ENCODE measurements around the gene PPM1L. TPM values are rescaled to one million over a fixed set of nuclear protein-coding genes. Genes with fewer than 3 reads are reported as not detected.

The PPM1L gene
- total RNA-seq, 2 experiments from 2014 or later: 2.0 TPM

DNA sequence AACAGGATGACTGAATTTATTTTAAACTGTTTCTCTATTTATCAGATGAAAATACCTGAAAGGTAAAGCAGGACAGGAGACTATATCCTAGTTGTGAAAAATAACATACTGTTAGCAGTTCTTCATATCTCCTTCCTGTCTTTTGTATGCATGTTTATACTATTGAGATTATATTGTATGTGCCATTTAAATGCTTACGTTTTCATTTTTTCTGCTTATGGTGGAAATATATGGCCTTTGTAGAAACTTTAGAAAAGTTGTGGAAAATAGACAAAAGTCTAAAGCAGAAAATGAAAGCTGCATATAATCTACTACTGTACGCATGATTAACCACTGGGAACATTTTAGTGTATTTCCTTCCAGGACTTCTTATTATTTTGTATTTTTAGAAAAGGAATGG is 2.1 kb upstream of the PPM1L start:
- Mint-ChIP-seq H3K27ac (peak overlapping the region; percentile 94), H3K36me3 (no peaks in the 10 kb centered on the region), H3K4me1 (peaks cover 23% of the 10 kb centered on the region), H3K9me3 (no peaks in the 10 kb centered on the region), H3K4me3 (peak overlapping the region; percentile 92), H3K27me3 (peaks cover 22% of the 10 kb centered on the region)
- no peak for DNase-seq

DNA sequence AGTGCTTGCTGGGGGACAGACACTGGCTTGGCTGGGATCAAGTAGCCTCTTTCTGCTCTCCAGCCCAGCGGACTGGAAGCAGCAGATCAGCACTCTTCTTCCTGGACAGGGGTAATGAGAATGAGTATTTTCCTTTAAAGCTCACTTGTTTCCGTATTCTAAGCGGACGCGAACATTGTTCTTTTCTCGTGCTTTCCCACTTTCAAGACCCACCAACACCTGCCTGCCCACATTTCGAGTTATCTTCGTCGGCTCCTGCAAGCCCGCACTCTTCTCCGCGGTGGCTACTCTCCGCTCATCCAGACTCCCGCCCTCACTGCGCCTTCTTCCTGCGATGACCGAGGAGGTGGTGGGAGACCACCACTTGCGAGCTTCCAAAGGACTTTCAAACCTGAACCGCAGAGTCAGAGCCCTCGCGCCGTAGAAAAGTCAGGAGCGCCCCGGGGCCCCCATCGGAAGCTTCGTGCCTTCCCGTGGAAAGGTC is 1.6 kb upstream of the PPM1L start:
- Mint-ChIP-seq H3K4me1 (peaks cover 23% of the 10 kb centered on the region), H3K27me3 (peaks cover 27% of the 10 kb centered on the region), H3K27ac (peak overlapping the region; percentile 94), H3K9me3 (no peaks in the 10 kb centered on the region), H3K36me3 (no peaks in the 10 kb centered on the region), H3K4me3 (peak overlapping the region; percentile 92)
- peak; percentile 18 for DNase-seq

DNA sequence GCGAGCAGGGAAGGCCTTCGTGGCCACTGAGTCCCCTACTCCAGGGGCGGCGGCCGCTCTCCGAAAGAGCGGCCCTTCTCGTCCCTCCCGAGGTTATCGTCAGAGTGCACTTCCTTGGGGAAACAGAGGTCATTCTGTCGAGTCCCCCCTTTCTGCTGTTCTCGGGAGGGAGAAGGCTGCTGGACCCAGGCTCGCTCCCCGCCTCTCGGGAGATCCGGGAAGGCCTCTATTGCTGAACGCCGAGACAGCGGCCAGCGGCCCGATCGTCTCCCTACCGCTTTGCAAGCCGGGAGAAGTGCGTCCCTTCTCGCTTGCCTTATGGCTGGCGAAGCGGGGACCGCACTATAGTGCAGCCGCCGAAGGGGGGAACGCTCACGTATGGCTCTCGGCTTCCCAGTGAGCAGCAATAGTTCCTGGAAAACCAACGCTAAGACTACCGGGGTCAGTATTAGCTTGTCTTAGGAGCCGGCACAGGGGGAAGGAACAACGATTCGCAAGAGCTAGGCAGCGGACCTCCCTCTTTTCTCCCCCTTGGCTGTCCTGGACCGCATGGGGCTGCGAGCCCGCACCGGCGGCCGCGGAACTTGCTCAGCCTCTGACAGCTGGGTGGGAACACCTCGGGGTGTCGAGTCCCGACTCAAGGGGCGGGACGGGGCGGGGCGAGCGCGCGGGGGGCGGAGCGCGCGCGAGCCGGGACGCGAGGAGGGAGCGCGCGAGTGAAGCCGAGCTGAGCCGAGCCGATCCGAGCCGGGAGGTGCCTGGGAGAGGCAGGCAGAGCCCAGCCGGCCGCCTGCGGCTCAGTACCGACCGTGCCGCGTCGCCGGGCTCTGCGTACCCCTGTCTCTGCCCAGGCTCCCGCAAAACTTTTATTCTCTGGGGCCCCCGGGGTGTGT is 930 bp upstream of the PPM1L start:
- no peaks in the 10 kb centered on the region for H3K36me3 Mint-ChIP-seq
- H3K27ac Mint-ChIP-seq: peak overlapping the region; percentile 94
- peaks cover 31% of the 10 kb centered on the region for H3K27me3 Mint-ChIP-seq
- H3K4me1 Mint-ChIP-seq: peaks cover 23% of the 10 kb centered on the region
- no peaks in the 10 kb centered on the region for H3K9me3 Mint-ChIP-seq
- peak; percentile 89 for DNase-seq
- peak overlapping the region; percentile 92 for H3K4me3 Mint-ChIP-seq

DNA sequence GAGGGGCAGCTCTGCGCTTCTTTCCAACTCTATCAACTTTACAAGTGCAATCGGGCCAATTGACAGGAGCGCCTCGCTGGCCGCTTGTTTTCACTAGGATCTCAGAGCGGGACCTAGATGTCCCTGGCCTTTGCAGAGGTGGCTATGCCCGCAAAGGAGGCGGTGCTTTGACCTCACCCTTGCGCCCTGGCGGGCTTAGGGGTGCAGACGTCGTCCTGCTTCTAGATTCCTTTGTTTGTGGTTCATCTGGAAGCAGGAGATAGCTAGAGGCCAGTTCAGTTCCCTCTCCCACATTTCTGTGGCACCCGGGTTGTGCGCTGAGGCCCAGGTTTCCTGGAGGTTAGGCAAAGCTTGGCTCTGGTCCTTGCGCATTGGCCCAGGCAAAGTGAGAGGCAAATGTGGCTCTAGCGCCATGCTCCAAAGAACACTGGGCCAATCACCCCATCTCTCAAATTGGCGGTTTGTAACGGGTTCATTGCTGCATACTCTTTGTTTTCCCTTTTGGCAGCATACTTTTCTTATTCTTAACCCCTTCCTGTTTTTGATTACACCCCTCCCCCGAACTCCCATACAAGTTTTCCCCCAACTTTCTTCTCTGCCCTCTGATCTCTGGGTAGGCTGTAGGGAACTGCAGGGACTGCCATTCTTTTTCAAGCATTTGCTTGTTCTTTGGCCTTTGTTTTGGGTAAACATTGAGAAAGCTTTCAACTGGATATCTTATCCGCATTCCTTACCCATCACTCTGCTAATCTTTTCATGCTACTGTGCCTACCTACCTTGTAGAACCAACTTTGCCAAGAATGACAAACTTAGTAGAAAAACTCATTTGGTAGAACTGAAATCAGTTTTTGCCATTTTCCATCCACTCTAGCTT is 1.4 kb downstream of the PPM1L start:
- H3K36me3 Mint-ChIP-seq: no peaks in the 10 kb centered on the region
- DNase-seq: no peak
- peak overlapping the region; percentile 92 for H3K4me3 Mint-ChIP-seq
- no peaks in the 10 kb centered on the region for H3K9me3 Mint-ChIP-seq
- H3K27ac Mint-ChIP-seq: no peak overlapping the region
- peaks cover 38% of the 10 kb centered on the region for H3K27me3 Mint-ChIP-seq
- H3K4me1 Mint-ChIP-seq: peaks cover 23% of the 10 kb centered on the region

DNA sequence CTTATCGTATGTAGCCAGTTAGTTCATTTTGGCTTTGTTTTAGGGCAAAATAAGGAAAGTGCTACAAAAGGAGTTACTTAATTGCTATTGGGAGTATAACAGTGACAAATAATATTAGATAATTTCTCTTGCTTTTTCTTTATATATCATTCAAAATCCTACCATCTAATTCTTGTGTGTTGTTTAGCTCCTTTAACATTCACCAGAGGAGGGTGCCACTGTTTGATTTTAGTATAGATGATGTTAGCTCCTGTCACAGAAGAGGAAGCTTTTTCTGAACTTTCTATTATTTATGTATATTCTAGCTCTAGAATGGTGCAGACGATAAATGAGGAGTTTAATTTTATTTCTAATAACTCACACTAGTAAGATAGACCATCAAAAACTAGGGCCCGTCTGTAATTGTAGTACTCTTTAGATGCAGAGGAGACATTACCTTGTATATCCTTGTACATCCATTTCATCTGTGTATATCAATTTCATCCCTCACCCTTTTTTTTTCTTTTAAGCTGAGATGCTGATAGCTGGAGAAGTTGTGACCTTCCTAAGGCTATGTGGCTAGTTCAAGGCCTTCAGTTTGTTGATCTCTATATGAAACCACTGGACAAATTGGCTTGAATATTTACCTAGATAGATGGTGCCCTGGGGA is 3.0 kb downstream of the PPM1L start:
- peaks cover 22% of the 10 kb centered on the region for H3K4me1 Mint-ChIP-seq
- no peaks in the 10 kb centered on the region for H3K36me3 Mint-ChIP-seq
- no peaks in the 10 kb centered on the region for H3K9me3 Mint-ChIP-seq
- no peak overlapping the region for H3K4me3 Mint-ChIP-seq
- DNase-seq: no peak
- no peak overlapping the region for H3K27ac Mint-ChIP-seq
- H3K27me3 Mint-ChIP-seq: peaks cover 42% of the 10 kb centered on the region

DNA sequence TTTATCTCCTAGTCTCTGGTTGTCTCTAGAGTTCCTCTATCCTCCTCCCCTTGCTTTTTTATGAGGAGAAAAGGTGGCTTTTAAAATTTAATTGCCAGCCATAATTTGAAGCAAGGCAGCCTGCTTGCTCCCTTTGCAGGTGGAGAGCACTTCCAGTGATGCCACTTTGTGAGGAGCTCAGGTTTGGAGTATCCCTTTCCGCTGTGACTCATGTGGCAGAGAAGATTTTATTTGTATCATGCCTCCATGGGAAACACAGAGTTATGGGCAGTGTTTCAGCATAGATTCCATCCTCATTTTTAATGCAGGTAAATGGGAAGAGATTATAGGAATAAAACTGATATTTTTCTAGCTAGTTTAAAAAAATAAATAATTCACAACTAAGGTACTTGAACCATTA is 7.0 kb downstream of the PPM1L start:
- Mint-ChIP-seq H3K4me3 (no peak overlapping the region), H3K9me3 (no peaks in the 10 kb centered on the region), H3K27me3 (peaks cover 22% of the 10 kb centered on the region), H3K36me3 (no peaks in the 10 kb centered on the region), H3K4me1 (no peaks in the 10 kb centered on the region), H3K27ac (no peak overlapping the region)
- no peak for DNase-seq

DNA sequence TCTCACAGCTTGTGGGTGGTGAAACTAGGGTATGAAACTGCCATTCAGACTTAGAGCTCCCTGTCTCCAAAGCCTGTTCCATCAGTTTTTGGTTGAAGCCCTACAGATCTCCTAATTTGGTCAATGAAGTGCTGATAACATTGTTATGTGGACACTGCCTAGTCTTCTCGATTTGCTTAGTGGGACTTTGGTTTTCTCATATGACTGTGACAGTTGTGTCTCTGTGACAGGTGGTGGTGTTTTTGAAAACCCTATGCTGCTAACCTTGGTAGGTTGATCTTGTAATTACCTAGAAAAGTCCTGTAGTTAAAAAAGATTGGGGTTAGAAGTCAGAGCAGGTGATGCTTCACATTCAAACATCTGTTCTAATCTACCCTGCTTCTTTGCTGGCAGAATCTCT is 9.2 kb downstream of the PPM1L start:
- Mint-ChIP-seq H3K36me3 (no peaks in the 10 kb centered on the region), H3K27me3 (peaks cover 10% of the 10 kb centered on the region)

DNA sequence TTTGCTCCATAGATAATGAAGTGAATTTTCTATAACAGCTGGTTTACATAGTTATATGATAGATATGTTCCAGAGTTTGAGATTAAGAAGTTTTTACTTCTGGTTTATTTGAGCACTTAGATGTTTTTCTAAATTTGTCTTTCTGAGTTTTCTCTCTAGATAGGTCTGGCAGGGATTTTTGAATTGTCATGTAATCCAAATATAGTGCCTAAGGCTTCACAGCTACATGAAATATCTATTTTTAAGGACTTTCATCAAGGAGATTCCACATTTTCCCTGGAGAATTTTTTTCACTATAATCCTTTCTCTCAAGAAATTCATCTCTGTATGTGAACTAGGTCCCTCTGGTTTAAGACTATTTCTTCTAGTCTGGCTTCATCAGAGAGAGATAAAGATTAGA is 12.0 kb downstream of the PPM1L start:
- Mint-ChIP-seq H3K27me3 (peaks cover 4% of the 10 kb centered on the region), H3K36me3 (no peaks in the 10 kb centered on the region), H3K4me1 (no peaks in the 10 kb centered on the region), H3K4me3 (no peak overlapping the region), H3K27ac (no peak overlapping the region), H3K9me3 (no peaks in the 10 kb centered on the region)
- no peak for DNase-seq

More for the DNA sequence above, 9.2 kb downstream of the PPM1L start:
- no peak overlapping the region for H3K27ac Mint-ChIP-seq
- no peak overlapping the region for H3K4me3 Mint-ChIP-seq
- H3K9me3 Mint-ChIP-seq: no peaks in the 10 kb centered on the region
- no peaks in the 10 kb centered on the region for H3K4me1 Mint-ChIP-seq
- DNase-seq: no peak

DNA sequence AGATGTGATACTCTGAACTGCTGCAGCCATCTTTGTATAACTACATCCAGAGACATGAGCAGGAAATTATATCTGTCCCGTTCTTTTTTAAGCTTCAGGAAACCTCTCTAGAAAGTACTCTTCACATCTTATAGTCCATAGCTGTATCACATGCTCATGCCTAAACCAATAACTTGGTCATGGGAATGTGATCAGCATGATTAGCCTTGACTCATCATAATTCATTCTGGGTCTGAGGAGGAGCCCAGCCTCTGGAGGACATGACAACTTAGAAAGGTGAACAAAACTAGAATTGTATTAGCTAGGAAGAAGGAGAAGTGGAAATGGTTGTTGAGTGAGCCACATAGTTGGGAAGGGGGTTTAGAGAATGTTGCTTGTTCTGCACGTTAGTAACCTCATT is 12.9 kb downstream of the PPM1L start:
- no peak overlapping the region for H3K4me3 Mint-ChIP-seq
- no peaks in the 10 kb centered on the region for H3K9me3 Mint-ChIP-seq
- no peaks in the 10 kb centered on the region for H3K27me3 Mint-ChIP-seq
- no peaks in the 10 kb centered on the region for H3K36me3 Mint-ChIP-seq
- peaks cover 2% of the 10 kb centered on the region for H3K4me1 Mint-ChIP-seq
- no peak for DNase-seq
- no peak overlapping the region for H3K27ac Mint-ChIP-seq

DNA sequence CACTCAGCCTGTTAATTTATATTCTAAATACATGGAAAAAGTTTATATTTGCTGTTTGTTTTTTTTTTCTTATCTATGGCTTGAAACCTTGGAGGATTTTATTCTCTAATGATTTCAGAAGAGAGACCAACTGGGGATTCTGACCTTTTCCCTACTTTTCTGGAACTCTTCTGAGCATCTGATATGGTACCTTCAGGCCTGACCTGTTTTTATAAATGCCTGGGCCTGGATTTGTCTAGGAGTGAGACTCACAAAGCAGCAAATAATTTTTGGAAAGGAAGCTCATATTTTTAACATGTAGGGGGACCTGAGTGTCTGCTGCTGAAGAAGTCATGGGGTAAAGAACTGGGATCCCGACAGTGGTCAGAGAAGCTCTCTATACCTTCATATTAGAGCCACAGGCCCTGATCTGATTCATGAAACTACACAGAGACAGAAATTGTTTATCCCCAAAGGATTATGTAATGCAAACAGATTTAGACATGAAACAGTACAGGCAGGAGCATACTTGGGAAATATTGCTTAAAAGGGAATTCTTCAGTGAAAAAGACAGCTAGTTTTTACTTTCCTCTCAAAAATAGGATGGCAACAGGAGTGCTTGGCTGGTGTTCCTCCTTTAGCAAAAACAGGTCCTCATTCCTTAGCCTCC is 15.9 kb downstream of the PPM1L start:
- DNase-seq: no peak
- Mint-ChIP-seq H3K27me3 (no peaks in the 10 kb centered on the region), H3K36me3 (no peaks in the 10 kb centered on the region), H3K27ac (no peak overlapping the region), H3K4me3 (no peak overlapping the region), H3K4me1 (peaks cover 4% of the 10 kb centered on the region), H3K9me3 (no peaks in the 10 kb centered on the region)

DNA sequence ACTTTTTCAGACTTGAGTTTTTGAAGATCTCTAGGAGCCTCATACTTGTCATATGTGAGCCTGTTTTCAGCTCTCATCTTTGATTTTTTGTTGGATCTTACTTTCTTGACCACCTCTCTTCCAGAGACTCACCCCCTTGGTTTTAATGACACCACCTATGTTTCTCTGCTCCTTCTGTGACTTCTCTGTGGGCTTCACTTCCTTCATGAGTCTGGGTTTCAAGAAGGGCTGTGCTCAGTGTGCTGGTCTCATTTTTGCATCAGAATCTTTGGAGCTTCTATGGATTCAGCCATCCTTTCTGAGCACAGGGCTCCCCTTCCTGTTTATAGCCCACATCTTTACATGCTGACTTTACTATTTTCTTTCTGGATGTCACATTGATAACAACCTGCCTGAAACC is 17.7 kb downstream of the PPM1L start:
- DNase-seq: no peak
- peaks cover 4% of the 10 kb centered on the region for H3K4me1 Mint-ChIP-seq
- H3K36me3 Mint-ChIP-seq: no peaks in the 10 kb centered on the region

DNA sequence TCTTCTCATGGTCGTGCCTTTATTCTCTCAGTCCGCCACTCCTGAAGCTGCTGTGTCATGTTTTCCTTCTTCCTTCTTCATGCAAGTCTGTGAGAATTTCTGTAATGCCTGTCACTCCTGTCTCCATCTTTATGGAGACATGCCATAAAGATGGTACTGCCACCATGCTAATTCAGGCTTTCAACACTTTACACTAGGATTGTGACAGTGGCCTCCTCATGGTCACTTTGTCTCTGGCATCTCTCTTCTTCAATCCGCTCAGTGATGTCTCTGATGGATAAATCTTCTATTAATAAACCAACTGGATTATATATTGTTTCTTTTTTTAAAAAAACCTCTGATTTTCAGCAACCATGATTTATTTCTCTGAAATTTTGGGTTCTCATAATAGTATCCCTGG is 18.1 kb downstream of the PPM1L start:
- H3K4me3 Mint-ChIP-seq: no peak overlapping the region
- no peak for DNase-seq
- H3K4me1 Mint-ChIP-seq: peaks cover 6% of the 10 kb centered on the region

More for the DNA sequence above, 17.7 kb downstream of the PPM1L start:
- no peaks in the 10 kb centered on the region for H3K27me3 Mint-ChIP-seq
- no peak overlapping the region for H3K4me3 Mint-ChIP-seq
- no peaks in the 10 kb centered on the region for H3K9me3 Mint-ChIP-seq
- H3K27ac Mint-ChIP-seq: no peak overlapping the region

DNA sequence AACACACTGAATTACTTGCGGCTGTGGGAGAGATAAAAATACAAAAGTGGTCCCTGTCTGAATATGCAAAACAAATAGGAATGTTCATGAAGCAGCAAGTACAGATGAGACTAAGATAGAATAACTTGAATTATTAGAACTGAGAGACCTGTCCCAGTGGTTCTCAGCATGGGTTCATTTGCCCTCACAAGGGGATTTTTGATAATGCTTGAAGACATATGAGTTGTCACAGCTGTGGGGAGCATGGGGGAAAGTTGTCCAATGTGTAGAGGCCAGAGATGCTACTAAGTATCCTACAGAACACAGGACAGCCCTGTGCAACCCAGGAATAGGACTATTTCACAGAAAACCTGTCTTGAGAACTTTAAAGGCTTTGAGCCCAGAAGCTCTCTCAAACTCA is 22.4 kb downstream of the PPM1L start:
- Mint-ChIP-seq H3K36me3 (no peaks in the 10 kb centered on the region), H3K4me3 (no peak overlapping the region), H3K9me3 (no peaks in the 10 kb centered on the region), H3K27me3 (no peaks in the 10 kb centered on the region), H3K27ac (no peak overlapping the region), H3K4me1 (peaks cover 6% of the 10 kb centered on the region)
- no peak for DNase-seq

More for the DNA sequence above, 18.1 kb downstream of the PPM1L start:
- Mint-ChIP-seq H3K27me3 (no peaks in the 10 kb centered on the region), H3K9me3 (no peaks in the 10 kb centered on the region), H3K36me3 (no peaks in the 10 kb centered on the region), H3K27ac (no peak overlapping the region)

DNA sequence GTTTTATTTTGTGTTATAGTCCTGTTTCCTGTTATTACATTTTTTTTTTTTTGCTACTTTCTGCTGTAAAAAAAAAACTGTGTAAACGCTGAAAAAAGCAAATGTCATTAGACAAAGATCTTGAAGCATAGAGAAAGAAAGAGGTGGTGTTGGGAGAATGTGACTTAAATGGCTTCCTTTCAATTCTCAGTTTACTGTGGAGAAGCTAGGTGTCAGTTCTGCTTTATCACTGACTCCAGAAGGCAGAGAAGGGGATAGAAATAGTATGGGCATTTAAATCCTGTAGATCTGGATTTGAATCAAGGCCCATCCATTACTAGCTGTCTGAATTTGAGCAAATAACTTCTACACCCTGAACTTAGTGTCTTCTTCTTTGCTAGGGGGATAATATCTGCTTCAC is 23.0 kb downstream of the PPM1L start:
- Mint-ChIP-seq H3K4me3 (no peak overlapping the region), H3K36me3 (no peaks in the 10 kb centered on the region), H3K27me3 (no peaks in the 10 kb centered on the region), H3K9me3 (no peaks in the 10 kb centered on the region), H3K4me1 (peaks cover 3% of the 10 kb centered on the region), H3K27ac (no peak overlapping the region)
- no peak for DNase-seq
